ENCODE measurements around the gene C10orf67.

C10orf67 gene

GRCh38 chr10:23156447-23157150 lies 188.0 kb downstream of the C10orf67 start:
- Histone ChIP-seq H3K4me3 (ENCODE audit: low read length) (no peak overlapping the region), H3K36me3 (ENCODE audit: insufficient read depth, low read length) (no peaks in the 10 kb centered on the region)
- WGBS: 76% methylated on average over 10 of the region's 10 CpGs

DNA sequence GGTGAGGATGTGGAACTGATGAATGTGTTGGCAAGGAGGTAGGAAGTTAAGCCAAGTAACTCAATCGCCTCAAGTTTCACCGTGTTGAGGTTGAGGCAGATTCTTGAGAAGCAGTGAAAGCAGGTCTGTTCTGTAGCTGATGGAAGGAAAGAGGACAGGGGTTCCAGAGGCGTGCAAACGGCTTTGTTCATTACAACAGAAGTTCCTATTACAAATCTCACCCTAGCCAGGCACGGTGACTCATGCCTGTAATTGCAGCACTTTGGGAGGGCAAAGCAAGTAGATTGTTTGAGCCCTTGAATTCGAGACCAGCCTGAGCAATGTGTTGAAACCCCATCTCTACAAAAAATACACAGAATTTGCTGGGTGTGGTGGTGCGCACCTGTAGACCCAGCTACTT lies 189.4 kb downstream of the C10orf67 start:
- Histone ChIP-seq H3K27ac (ENCODE audit: low read depth, low read length) (no peak overlapping the region), H3K36me3 (ENCODE audit: insufficient read depth, low read length) (no peaks in the 10 kb centered on the region), H3K9me3 (ENCODE audit: insufficient read depth, low read depth, low read length) (no peaks in the 10 kb centered on the region), H3K9ac (ENCODE audit: low read depth, low read length) (no peak overlapping the region), H3K4me3 (ENCODE audit: low read length) (no peak overlapping the region), H3K27me3 (ENCODE audit: insufficient read depth, low read length) (peaks cover 5% of the 10 kb centered on the region), H3K4me1 (ENCODE audit: insufficient read depth, low read length) (0 out of 2 replicates have a peak, but pooled peaks cover 2% of the 10 kb centered on the region)
- WGBS: 83% methylated on average over 6 of the region's 7 CpGs

More at GRCh38 chr10:23156447-23157150, 188.0 kb downstream of the C10orf67 start:
- H3K27ac ChIP-seq (ENCODE audit: low read depth, low read length): no peak overlapping the region
- H3K9me3 ChIP-seq (ENCODE audit: insufficient read depth, low read depth, low read length): no peaks in the 10 kb centered on the region
- H3K4me1 ChIP-seq (ENCODE audit: insufficient read depth, low read length): 0 out of 2 replicates have a peak, but pooled peaks cover 2% of the 10 kb centered on the region
- H3K9ac ChIP-seq (ENCODE audit: low read depth, low read length): no peak overlapping the region
- H3K27me3 ChIP-seq (ENCODE audit: insufficient read depth, low read length): peaks cover 16% of the 10 kb centered on the region

All from HUES64 (cell line).